SK-N-MC (cell line): ENCODE data around the gene TTC22.

ENCODE experiments used
- DNase-seq: peaks from one replicate; pipeline ENCODE4 v3.0.0-alpha.2; 2011; ENCODE audit warnings: low read depth, low spot score
- H3K27ac ChIP-seq: fragments of 200-600 bp; sonication (generic); 2 replicates; pipeline ENCODE4 v1.5.1; 2016; ENCODE audit warnings: mixed run types
- H3K36me3 ChIP-seq: fragments of 200-600 bp; sonication (generic); 2 replicates; pipeline ENCODE4 v1.6.1; 2017; ENCODE audit warnings: antibody characterized with exemption, low read length, mixed read lengths; ENCODE audit not compliant: insufficient read depth
- H3K4me3 ChIP-seq: fragments of 200-600 bp; sonication (generic); 2 replicates; pipeline ENCODE4 v1.5.1; 2016
- H3K9ac ChIP-seq: fragments of 200-600 bp; sonication (generic); 2 replicates; pipeline ENCODE4 v1.8.0; 2017; ENCODE audit warnings: mixed run types, mixed read lengths; ENCODE audit not compliant: insufficient read length
- H3K9me3 ChIP-seq: fragments of 200-600 bp; sonication (generic); 2 replicates; pipeline ENCODE4 v1.6.1; 2017; ENCODE audit warnings: low read depth, mild to moderate bottlenecking, antibody characterized with exemption, low read length, moderate library complexity, mixed read lengths
- EZH2 ChIP-seq: fragments of 200-600 bp; sonication (generic); IDR thresholded peaks from one replicate; pipeline ENCODE4 v1.6.1; 2017; ENCODE audit warnings: antibody characterized with exemption
- FOXP2 ChIP-seq: optimal IDR thresholded peaks from 2 replicates; pipeline ENCODE3; 2011; ENCODE audit warnings: mild to moderate bottlenecking, moderate library complexity; ENCODE audit not compliant: insufficient read depth; ENCODE audit errors: extremely low read length, control extremely low read depth
- POLR2AphosphoS5 ChIP-seq: IDR thresholded peaks from 2 replicates; pipeline ENCODE4 v1.6.1; 2012; ENCODE audit warnings: mild to moderate bottlenecking, low read depth, low read length, borderline replicate concordance

The TTC22 gene

DNA sequence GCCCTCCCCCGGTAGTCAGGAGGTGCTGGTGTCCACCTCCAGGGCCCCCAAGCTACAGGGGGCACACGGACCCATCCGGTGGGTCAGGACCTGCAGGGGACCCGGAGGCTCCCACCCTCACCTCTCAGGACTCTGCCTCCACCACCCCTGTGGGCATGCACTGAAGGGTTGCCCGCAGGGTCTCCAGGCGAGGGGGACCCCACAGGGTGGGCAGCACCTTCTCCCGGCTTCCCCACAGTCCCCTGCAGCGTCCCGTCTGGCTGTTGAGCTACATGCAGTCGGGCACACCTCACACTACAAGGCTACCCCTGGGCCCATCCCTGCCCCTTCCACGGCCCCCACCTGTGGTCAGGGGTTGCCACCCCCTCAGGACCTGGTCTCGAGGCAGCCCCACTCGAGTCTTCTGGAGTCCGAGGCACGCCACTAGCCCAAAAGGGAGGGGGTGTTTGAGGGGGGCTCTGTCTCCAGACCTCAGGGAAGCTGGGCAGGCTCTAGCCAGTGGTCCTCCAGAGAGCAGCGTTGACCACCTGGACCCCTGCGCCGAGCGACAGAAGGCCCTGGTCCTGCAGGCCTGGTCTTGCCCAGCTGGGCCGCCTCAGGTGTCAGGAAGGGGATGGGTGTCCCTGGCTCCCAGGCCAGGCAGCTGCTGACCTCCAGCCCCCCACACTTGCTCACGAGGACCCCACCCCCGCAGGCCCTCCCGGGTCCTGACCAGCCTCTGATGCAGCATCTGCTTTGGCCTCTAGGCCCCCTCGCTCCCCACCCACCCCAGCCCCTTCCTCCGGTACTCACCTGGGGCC is 46.4 kb downstream of the TTC22 start:
- H3K9me3 ChIP-seq, result no peaks in the 10 kb centered on the region
- H3K4me3 ChIP-seq, result no peak overlapping the region
- H3K9ac ChIP-seq, result no peak overlapping the region
- DNase-seq, result no peak
- TF ChIP-seq FOXP2 (no peak), POLR2AphosphoS5 (no peak), EZH2 (no peak)
- no peaks in the 10 kb centered on the region; the same call in 1 of the 2 replicates for H3K36me3 ChIP-seq
- H3K27ac ChIP-seq, result no peak overlapping the region

- no peak for DNase-seq
- no peak overlapping the region for H3K4me3 ChIP-seq
- H3K9ac ChIP-seq, result no peak overlapping the region
- no peak for TF ChIP-seq FOXP2
- TF ChIP-seq EZH2, result no peak
- no peak for TF ChIP-seq POLR2AphosphoS5
- H3K27ac ChIP-seq, result no peak overlapping the region
- H3K9me3 ChIP-seq, result no peaks in the 10 kb centered on the region
- no peaks in the 10 kb centered on the region; the same call in 1 of the 2 replicates for H3K36me3 ChIP-seq
Measured at GRCh38 chr1:54754045-54754444, 47.1 kb downstream of the TTC22 start.

GRCh38 chr1:54751426-54751825 is 49.7 kb downstream of the TTC22 start:
- TF ChIP-seq FOXP2, result no peak
- TF ChIP-seq EZH2, result no peak
- no peaks in the 10 kb centered on the region for H3K9me3 ChIP-seq
- H3K36me3 ChIP-seq, result no peaks in the 10 kb centered on the region
- no peak overlapping the region for H3K9ac ChIP-seq
- no peak overlapping the region for H3K27ac ChIP-seq
- H3K4me3 ChIP-seq, result no peak overlapping the region
- DNase-seq, result no peak

GRCh38 chr1:54750596-54750995 is 50.5 kb downstream of the TTC22 start:
- Histone ChIP-seq H3K9ac (no peak overlapping the region), H3K27ac (no peak overlapping the region), H3K9me3 (no peaks in the 10 kb centered on the region), H3K4me3 (no peak overlapping the region), H3K36me3 (no peaks in the 10 kb centered on the region)
- TF ChIP-seq POLR2AphosphoS5 (no peak), EZH2 (no peak), FOXP2 (no peak)
- DNase-seq, result no peak

DNA sequence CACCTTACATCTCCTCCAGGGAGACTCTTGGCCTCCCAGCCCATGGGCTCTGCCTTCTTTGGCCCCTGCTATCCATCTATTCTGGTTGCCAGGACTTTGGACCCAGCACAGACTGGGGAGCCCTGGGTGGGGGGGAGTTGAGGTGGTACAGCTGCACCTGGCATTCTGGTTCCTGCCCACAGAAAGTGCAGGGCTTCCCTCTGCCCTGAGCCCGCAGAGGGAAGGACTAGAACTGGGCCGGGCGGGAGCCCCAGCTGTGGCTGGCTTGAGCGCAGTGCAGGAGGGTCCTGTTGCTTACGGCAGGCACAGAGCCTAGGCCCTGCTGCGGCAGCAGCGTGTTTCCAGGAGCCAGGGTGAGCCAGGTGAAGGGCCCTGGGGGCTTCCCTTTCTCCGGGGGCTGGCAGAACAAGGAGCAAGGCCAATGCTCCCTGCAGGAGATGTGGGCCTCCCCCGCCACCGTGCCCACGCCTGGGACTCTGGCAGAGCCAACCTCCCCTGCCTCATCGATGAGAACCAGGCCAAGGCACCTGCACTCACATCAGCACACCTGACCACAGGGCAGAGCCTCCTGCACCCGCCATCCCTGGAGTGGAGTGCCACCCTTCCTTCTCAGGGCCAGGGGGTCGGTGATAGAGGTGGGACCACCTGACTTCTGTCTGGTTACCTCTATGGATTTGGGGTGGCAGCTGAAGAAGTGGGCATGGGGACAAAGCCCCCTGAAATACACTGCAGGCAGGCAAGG is 52.9 kb downstream of the TTC22 start:
- TF ChIP-seq FOXP2, result no peak
- no peak for TF ChIP-seq EZH2
- no peak for TF ChIP-seq POLR2AphosphoS5
- Histone ChIP-seq H3K36me3 (no peaks in the 10 kb centered on the region), H3K9ac (no peak overlapping the region), H3K27ac (no peak overlapping the region), H3K9me3 (no peaks in the 10 kb centered on the region), H3K4me3 (no peak overlapping the region)
- DNase-seq, result no peak

DNA sequence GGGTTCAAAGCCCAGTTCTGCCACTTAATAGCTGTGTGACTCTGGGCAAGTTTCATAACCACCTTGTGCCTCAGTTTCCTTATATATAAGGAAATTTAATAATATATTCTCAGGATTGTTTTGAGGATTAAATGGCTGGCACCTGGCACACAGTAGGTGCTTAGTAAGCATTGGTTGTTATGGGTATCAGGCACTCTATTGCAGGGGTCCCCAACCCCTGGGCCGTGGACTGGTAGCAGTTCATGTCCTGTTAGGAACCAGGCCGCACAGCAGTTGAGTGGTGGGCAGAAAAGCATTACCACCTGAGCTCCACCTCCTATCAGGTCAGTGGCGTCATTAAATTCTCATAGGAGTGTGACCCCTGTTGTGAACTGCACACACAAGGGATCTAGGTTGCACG is 55.3 kb downstream of the TTC22 start:
- DNase-seq, result no peak
- no peak overlapping the region for H3K4me3 ChIP-seq
- no peak overlapping the region for H3K27ac ChIP-seq
- no peak overlapping the region for H3K9ac ChIP-seq
- H3K9me3 ChIP-seq, result no peaks in the 10 kb centered on the region
- TF ChIP-seq FOXP2 (no peak), POLR2AphosphoS5 (no peak), EZH2 (no peak)
- peaks cover 16% of the 10 kb centered on the region for H3K36me3 ChIP-seq

DNA sequence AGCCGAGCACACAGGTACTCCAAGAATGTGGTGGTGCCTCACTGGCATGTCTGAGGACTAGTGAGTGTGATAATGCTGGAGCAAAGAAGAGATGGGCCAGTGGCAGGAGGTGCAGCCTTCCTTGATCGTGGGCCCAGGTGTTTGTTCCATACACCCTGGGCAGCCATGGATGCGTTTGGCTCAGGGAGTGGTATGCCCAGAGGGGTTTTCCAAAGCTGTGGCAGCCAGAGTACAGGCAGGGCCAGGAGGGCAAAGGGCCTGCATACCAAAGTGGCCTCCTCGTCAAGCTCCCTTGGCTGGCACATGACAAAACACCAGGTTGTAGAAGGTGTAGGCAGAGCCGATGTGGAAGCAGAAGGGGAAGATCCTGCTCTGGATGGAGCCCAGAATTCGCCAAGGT is 55.8 kb downstream of the TTC22 start:
- H3K36me3 ChIP-seq, result peaks cover 21% of the 10 kb centered on the region
- no peaks in the 10 kb centered on the region for H3K9me3 ChIP-seq
- no peak overlapping the region for H3K27ac ChIP-seq
- TF ChIP-seq POLR2AphosphoS5 (no peak), FOXP2 (no peak), EZH2 (no peak)
- no peak overlapping the region for H3K9ac ChIP-seq
- DNase-seq, result no peak
- H3K4me3 ChIP-seq, result no peak overlapping the region

GRCh38 chr1:54744696-54745095 is 56.4 kb downstream of the TTC22 start:
- no peak for TF ChIP-seq EZH2
- no peak for TF ChIP-seq POLR2AphosphoS5
- no peak for TF ChIP-seq FOXP2
- Histone ChIP-seq H3K9ac (no peak overlapping the region), H3K27ac (no peak overlapping the region), H3K9me3 (no peaks in the 10 kb centered on the region), H3K4me3 (no peak overlapping the region), H3K36me3 (peaks cover 27% of the 10 kb centered on the region)
- no peak for DNase-seq
